ENCODE results near the gene FOCAD.

Gene FOCAD

DNA sequence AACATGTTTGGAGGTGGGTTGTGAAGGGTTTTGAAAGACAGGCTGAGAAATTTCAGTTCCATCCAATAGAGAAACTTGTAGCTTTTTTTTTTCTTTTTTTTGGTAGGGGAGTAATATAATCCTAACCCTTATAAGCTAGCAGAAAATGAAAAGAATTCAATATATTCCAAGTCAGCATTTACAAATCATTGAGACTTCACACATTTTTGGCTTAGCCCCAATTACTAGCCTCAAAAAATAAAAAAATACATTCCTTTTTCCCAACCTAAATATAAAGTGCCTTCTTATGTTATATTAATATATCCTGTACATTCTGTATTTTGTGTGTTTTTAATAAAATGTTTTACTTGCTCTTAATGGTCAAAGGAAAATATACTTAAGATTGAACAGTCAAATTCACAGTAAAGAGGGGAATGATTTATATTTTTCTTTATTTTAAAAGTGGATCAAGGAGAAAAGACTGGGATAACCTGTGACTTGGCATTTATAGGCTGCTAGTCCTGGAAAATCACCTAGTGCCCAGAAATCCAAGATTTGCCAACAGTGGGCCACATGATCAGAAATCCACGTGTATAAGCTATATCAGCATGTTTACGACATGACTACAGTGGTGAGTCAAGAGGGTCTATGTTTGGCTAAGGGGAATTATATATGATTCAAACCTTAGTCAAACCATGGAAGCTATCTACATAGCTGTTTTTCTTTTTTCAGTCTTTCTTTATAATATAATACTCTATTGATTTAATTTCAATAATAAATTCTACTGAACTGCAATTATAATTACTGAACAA, 332.8 kb downstream of the FOCAD start:
- DNase-seq (ENCODE audit: low read depth, low spot score) = no peak

DNA sequence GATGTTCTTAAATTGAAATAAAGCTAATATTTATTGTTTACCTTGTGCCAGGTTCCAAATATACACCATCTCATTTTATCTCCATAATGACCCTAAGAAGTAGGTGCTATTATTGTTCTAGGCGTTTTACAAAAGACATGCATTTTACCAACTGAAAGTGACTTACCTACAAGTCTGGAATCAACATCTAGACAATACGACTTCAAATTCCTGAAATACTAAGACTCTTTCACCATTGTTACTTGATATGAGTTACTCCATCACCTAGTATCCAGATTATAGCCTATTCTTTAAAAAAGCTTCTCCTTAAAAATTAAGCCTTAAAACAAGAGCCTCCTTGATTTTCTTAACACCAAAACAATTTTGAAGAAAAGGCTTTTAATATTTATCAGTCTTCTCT, 334.1 kb downstream of the FOCAD start:
- DNase-seq (ENCODE audit: low read depth, low spot score) = no peak

GRCh38 chr9:21023861-21024260, 339.8 kb downstream of the FOCAD start:
- DNase-seq (ENCODE audit: low read depth, low spot score) = no peak

GRCh38 chr9:21027295-21027694, 343.2 kb downstream of the FOCAD start:
- DNase-seq (ENCODE audit: low read depth, low spot score) = no peak

- no peak for DNase-seq (ENCODE audit: low read depth, low spot score)
Observed at GRCh38 chr9:21028466-21028865, 344.4 kb downstream of the FOCAD start.

DNA sequence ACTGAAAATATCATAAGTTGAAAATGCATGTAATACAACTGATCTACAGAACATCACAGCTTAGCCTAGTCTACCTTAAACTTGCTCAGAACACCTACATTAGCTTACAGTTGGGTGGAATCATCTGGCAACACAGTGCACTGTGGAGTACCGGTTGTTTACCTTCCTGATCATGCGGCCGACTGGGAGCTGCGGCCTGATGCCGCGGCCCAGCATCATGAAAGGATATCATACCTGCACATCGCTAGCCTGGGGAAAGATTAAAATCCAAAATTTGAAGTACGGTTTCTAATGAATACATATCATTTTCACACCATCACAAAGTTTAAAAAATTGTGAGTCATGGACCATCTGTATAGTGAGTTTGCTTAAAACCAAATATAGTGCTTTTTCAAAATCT, 345.6 kb downstream of the FOCAD start:
- DNase-seq (ENCODE audit: low read depth, low spot score) = no peak

- no peak for DNase-seq (ENCODE audit: low read depth, low spot score)
Observed at GRCh38 chr9:21030389-21031035, 346.5 kb downstream of the FOCAD start.

DNA sequence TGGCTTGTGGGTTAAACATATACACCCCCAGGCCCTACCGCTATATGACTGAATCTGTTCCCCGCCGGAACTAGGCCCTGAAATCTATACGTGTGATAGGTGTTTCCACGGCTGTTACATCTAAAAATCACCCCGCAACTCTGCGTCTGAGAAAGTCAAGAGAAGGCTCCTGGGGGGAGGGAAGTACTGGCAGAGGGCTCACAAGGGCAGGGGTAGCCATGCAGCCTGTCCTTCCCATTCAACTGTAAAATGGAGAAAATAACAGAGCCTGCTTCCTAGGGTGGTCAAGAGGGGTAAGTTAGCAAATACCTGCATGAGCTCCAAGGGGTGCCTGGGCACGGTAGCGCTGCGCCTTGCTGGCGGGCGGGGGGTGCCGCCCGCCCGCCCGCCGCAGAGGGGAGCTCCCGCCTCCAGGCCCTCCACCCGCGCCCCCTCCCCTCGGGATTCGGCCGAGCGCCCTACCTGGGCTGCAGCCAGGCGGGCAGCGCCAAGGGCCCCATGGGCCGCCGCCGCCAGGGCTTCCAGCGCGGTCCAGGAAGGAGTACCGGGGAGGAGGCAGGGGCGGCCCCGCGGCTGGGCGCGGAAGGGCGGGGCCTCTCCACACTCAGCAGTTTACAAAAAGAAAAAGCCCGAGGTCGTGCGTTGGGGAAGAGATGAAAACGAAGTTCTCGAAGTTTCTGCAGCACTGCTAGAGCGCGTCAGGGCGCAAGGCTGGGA, 347.2 kb downstream of the FOCAD start, which contains the start of gene HACD4:
TSS of gene HACD4 (minus strand) at position 550 of the 717 bp plus-strand sequence. CDS start at position 500, 50 bp downstream.
- no peak for DNase-seq (ENCODE audit: low read depth, low spot score)

GRCh38 chr9:21031808-21032183, 347.7 kb downstream of the FOCAD start:
- no peak for DNase-seq (ENCODE audit: low read depth, low spot score)

GRCh38 chr9:21037278-21037677, 353.2 kb downstream of the FOCAD start:
- no peak for DNase-seq (ENCODE audit: low read depth, low spot score)

DNA sequence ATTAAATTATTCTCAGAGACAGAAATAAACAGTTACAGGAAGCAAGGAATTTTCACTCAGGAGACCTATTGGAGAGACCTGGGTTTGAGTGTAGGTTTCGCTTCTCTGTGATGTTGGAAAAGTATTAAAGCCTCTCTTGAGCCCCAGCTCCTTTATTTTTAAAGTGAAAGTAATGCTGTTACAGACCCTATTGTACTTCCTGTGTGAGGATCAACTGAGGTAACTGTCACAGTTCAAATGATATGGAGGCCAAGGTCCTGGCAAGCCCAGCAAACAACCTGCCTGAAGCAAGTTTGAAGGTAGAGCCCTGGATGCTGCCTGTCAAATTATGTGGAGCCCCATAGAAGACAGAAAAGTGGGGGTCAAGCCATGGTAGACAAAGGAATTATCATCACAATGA, 355.2 kb downstream of the FOCAD start:
- DNase-seq (ENCODE audit: low read depth, low spot score) = no peak

- DNase-seq (ENCODE audit: low read depth, low spot score) = no peak
Observed at GRCh38 chr9:21042466-21042865, 358.4 kb downstream of the FOCAD start.

DNA sequence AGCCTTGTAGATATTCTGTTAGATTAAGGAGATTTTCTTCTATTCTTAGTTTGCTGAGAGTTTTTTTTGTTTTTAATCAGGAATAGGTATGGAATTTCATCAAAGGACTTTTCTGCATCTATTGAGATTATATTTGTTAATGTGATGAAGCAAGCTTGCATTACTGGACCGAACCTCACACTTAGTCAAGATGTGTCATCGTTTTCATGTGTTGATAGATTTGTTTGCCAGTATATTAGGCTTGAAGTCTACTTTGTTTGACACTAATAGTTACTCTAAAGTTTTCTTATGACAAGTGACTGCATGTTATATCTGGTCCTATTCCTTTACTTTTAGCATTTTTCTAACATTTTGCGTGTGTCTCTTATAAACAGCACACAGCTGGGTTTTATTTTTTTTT, 359.8 kb downstream of the FOCAD start:
- no peak for DNase-seq (ENCODE audit: low read depth, low spot score)

Data from brain pericyte (primary cell).